NT2/D1 (cell line): Measurements from ENCODE around the gene OSM.

Experiments
- DNase-seq: peaks from one replicate; pipeline ENCODE4 v3.0.0-alpha.2; 2011; ENCODE audit warnings: low read depth, low spot score
- H3K27me3 ChIP-seq: 2 replicates; pipeline ENCODE4 v1.6.0; 2011; ENCODE audit warnings: mild to moderate bottlenecking; ENCODE audit not compliant: insufficient read length, insufficient read depth
- H3K36me3 ChIP-seq: 2 replicates; pipeline ENCODE4 v1.6.1; 2011; ENCODE audit warnings: mild to moderate bottlenecking, low read length, mixed read lengths; ENCODE audit not compliant: insufficient read depth, insufficient read length
- H3K4me1 ChIP-seq: 2 replicates; pipeline ENCODE4 v1.5.1; 2011; ENCODE audit not compliant: insufficient read depth, insufficient read length
- H3K4me3 ChIP-seq: 2 replicates; pipeline ENCODE4 v1.5.1; 2011; ENCODE audit warnings: low read depth; ENCODE audit not compliant: insufficient read length
- H3K9ac ChIP-seq: 2 replicates; pipeline ENCODE4 v1.6.0; 2011; ENCODE audit warnings: low read depth; ENCODE audit not compliant: insufficient read length
- H3K9me3 ChIP-seq: 2 replicates; pipeline ENCODE4 v1.5.1; 2011; ENCODE audit warnings: mild to moderate bottlenecking, low read length; ENCODE audit not compliant: insufficient read depth
- SUZ12 ChIP-seq: IDR thresholded peaks from 2 replicates; pipeline ENCODE4 v1.6.1; 2011; ENCODE audit not compliant: insufficient read length, insufficient read depth; ENCODE audit errors: extremely low read depth
- YY1 ChIP-seq: IDR thresholded peaks from 2 replicates; pipeline ENCODE4 v1.6.1; 2011; ENCODE audit not compliant: insufficient read length, insufficient read depth
- ZNF274 ChIP-seq: IDR thresholded peaks from 2 replicates; pipeline ENCODE4 v1.6.1; 2011; ENCODE audit warnings: mild to moderate bottlenecking, low read depth, low read length

OSM gene

DNA sequence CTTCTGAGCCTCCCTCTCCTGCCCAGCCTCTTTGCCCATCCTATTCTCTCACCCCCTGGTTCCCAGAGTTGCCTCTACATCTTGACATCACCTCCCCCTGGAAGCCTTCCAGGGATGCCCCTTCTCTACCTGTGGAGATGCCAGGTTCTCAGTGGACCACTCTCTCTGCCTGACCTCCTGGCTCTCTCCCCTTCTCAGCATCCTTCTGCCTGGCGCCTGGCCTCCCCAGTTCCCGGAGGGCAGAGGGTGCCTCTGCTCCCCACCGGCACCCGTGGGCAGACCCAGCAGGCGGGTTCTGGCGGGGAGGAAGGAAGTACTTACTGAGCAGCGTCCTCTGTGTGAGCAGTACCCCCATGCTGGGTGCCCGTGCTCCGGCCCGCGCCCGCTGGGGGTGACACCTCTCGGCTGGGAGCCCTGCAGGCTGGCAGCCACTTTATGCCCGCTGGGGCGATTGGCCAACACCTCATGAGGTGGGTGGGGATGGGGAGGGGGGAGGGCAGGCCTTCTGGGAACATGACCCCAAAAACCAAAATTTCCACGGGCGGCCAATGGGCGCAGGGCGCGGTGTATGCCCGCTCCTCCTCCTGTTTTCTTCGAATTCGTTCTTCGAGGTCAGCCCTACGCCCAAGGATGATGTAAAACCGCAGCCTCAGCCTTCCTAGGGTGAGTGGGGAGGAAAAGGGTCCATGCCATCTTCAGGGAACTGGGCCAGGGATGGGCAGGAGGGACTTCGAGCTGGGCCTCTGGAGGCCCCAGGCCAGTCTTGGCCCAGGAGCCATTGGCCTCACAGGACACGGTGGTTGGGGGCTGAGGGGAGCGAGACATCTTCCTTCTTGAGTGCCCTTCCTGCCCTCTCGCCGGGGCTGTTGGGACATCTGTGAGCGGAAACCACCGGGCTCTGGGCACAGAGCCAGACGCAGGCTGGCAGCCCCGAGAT, at the start of gene OSM:
Gene OSM (minus strand): TSS at position 407 of the 937 bp plus-strand sequence. CDS start 52 bp downstream, at position 355.
- Histone ChIP-seq H3K9ac (no peak within 1 kb of the TSS), H3K36me3 (no peaks in the 10 kb centered on the region), H3K4me3 (no peak within 1 kb of the TSS)

GRCh38 chr22:30315962-30316576, 49.4 kb upstream of the OSM start:
- Histone ChIP-seq H3K36me3 (peaks cover 8% of the 10 kb centered on the region), H3K9me3 (no peaks in the 10 kb centered on the region), H3K4me1 (peaks cover 5% of the 10 kb centered on the region), H3K27me3 (no peaks in the 10 kb centered on the region), H3K9ac (no peak overlapping the region), H3K4me3 (no peak overlapping the region)
- no peak for TF ChIP-seq YY1
- TF ChIP-seq SUZ12, result no peak
- no peak for TF ChIP-seq ZNF274
- no peak for DNase-seq

More for the DNA sequence above, at the start of gene OSM:
- no peak for DNase-seq
- no peaks in the 10 kb centered on the region for H3K9me3 ChIP-seq
- H3K4me1 ChIP-seq, result peaks cover 28% of the 10 kb centered on the region
- H3K27me3 ChIP-seq, result no peaks in the 10 kb centered on the region
- TF ChIP-seq YY1 (no peak), ZNF274 (no peak), SUZ12 (no peak)

GRCh38 chr22:30314915-30315314, 48.3 kb upstream of the OSM start:
- Histone ChIP-seq H3K4me1 (peaks cover 12% of the 10 kb centered on the region), H3K9ac (no peak overlapping the region), H3K27me3 (no peaks in the 10 kb centered on the region), H3K9me3 (no peaks in the 10 kb centered on the region), H3K4me3 (no peak overlapping the region), H3K36me3 (peaks cover 3% of the 10 kb centered on the region)
- TF ChIP-seq YY1, result no peak
- TF ChIP-seq SUZ12, result no peak
- TF ChIP-seq ZNF274, result no peak
- no peak for DNase-seq

DNA sequence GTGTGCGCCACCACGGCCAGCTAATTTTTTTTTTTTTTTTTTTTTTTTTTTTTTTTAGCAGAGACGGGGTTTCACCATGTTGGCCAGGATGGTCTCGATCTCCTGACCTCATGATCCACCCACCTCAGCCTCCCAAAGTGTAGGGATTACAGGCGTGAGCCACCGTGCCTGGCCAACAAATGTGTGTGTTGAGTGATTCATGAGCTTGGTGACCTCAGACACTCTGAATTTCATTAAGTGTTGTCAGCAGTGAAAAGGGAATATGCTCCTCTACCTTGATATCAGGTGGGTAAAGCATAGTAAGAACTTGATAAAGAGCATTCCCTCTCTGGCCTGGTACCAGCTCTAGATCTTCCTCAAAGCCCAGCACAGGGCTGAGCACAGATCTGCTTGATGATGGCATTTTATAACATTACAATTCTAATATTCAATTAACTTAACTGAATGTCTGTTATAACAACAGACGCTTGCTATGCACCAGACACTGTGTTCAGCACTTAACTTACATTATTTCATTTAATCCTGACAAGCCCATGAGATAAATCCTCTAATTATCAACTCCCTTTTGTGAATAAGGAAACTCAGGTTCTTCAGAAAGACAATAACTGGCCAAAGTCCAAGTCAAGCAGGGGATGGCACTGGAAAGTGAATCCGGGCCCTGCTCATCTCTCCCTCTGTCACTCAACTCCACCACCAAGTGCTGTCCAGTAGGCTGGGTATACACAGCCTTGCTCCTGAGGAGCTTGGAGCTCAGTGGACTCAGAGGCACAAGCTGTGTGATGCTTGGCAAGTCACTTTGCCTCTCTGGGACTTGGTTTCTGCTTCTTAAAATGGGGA, 47.1 kb upstream of the OSM start:
- DNase-seq, result no peak
- peaks cover 12% of the 10 kb centered on the region for H3K4me1 ChIP-seq
- no peaks in the 10 kb centered on the region for H3K9me3 ChIP-seq
- H3K36me3 ChIP-seq, result peaks cover 3% of the 10 kb centered on the region
- no peak overlapping the region for H3K9ac ChIP-seq
- no peaks in the 10 kb centered on the region for H3K27me3 ChIP-seq
- no peak overlapping the region for H3K4me3 ChIP-seq
- TF ChIP-seq ZNF274, result no peak
- TF ChIP-seq SUZ12, result no peak
- TF ChIP-seq YY1, result no peak

DNA sequence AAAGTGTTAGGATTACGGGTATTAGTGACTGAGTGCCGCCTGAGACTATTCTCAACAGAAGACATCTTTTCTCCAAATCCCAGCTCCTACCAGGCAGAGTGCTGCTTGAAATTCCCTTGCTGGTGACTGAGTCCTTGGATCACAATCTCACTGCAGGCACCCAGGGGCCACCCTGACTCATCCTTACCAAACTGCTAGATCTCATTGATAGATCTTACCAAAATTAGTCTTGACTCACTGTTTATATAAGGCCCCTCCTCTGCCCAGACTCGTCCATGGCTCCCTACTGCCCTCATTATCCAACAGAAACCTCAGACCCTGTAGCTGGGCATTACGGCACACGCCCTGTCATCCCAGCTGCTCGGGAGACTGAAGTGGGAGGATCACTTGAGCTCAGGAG, 45.4 kb upstream of the OSM start:
- Histone ChIP-seq H3K9ac (no peak overlapping the region), H3K27me3 (no peaks in the 10 kb centered on the region), H3K4me1 (peaks cover 9% of the 10 kb centered on the region), H3K9me3 (no peaks in the 10 kb centered on the region), H3K36me3 (peaks cover 3% of the 10 kb centered on the region), H3K4me3 (no peak overlapping the region)
- DNase-seq, result no peak
- TF ChIP-seq YY1 (no peak), SUZ12 (no peak), ZNF274 (no peak)

GRCh38 chr22:30310881-30311771, 44.5 kb upstream of the OSM start:
- peaks cover 2% of the 10 kb centered on the region for H3K36me3 ChIP-seq
- no peak for DNase-seq
- H3K27me3 ChIP-seq, result no peaks in the 10 kb centered on the region
- no peak overlapping the region for H3K9ac ChIP-seq
- no peak overlapping the region for H3K4me3 ChIP-seq
- no peaks in the 10 kb centered on the region for H3K9me3 ChIP-seq
- TF ChIP-seq YY1 (no peak), SUZ12 (no peak), ZNF274 (no peak)
- peaks cover 9% of the 10 kb centered on the region for H3K4me1 ChIP-seq
